Lung (tissue), 12 donors: Measurements from ENCODE around the gene MSLN. TPM values are rescaled to one million over a fixed set of nuclear protein-coding genes. Genes with fewer than 3 reads are reported as not detected.
A peak's percentile ranks its signal among the peaks of the same experiment; 100 is the strongest.
"Not testable (repeated sequence)": the region's sequence is repeated elsewhere in the genome, so short reads cannot be mapped to it uniquely, and the experiment has no call there.

Experiments used
- ATAC-seq: fragments of 200-7000 bp; cut with Tn5 transposase; one replicate; pipeline ENCODE4 v1.9.1; 2020; ENCODE audit warnings: moderate number of reproducible peaks; ENCODE audit not compliant: insufficient read depth, low FRiP score
- DNase-seq, 3 donors: peaks; one replicate each; pipeline ENCODE4 v3.0.0-alpha.2; 2013 to 2017
- H3K27ac ChIP-seq, 2 donors: one replicate each; pipeline ENCODE4 v1.5.1; 2013; ENCODE audit warnings: mild to moderate bottlenecking in 2 of 2, moderate library complexity in 2 of 2, control low read depth in 1 of 2, inconsistent platforms in 1 of 2, low read depth in 1 of 2, low read length in 1 of 2
- H3K27me3 ChIP-seq, 3 donors: one replicate each; pipeline ENCODE4 v1.5.1; 2013; ENCODE audit warnings: low read length in 2 of 3; ENCODE audit not compliant: control insufficient read depth in 3 of 3, insufficient read depth in 3 of 3
- H3K36me3 ChIP-seq, 4 donors: one replicate each; pipeline ENCODE4 v1.5.1; 2013; ENCODE audit warnings: low read length in 4 of 4, mild to moderate bottlenecking in 1 of 4, moderate library complexity in 1 of 4; ENCODE audit not compliant: control insufficient read depth in 4 of 4, insufficient read depth in 4 of 4
- H3K4me1 ChIP-seq, 5 donors: one replicate each; pipeline ENCODE4 v1.5.1; 2013; ENCODE audit warnings: low read length in 5 of 5, mild to moderate bottlenecking in 2 of 5, moderate library complexity in 1 of 5; ENCODE audit not compliant: control insufficient read depth in 5 of 5, insufficient read depth in 5 of 5
- H3K4me3 ChIP-seq: one replicate; pipeline ENCODE4 v1.5.1; 2013; ENCODE audit warnings: mild to moderate bottlenecking, control low read depth, moderate library complexity
- H3K9ac ChIP-seq, 2 donors: one replicate each; pipeline ENCODE4 v1.5.1; 2013; ENCODE audit warnings: low read length in 2 of 2, control low read depth in 1 of 2; ENCODE audit not compliant: insufficient read depth in 1 of 2
- H3K9me3 ChIP-seq, 4 donors: one replicate each; pipeline ENCODE4 v1.5.1; 2013; ENCODE audit warnings: low read length in 3 of 4, mild to moderate bottlenecking in 1 of 4, moderate library complexity in 1 of 4; ENCODE audit not compliant: control insufficient read depth in 4 of 4, insufficient read depth in 3 of 4
- CTCF ChIP-seq: IDR thresholded peaks from 2 replicates; pipeline ENCODE4 v1.5.1; 2012; ENCODE audit warnings: mild to moderate bottlenecking; ENCODE audit errors: control extremely low read depth, extremely low read depth
- WGBS, 2 donors: extraction: QIAGEN DNeasy Blood & Tissue Kit; methylation state at CpG; one replicate each; pipeline ENCODE4 v1.1.7; 2013; 5-methylcytosine and 5-hydroxymethylcytosine counted together
- polyA plus RNA-seq, 2 donors: library from polyadenylated mRNA; stranded (reverse); fragments of 200-250 nt; gene quantifications; one replicate each; pipeline ENCODE4 v1.2.1, GENCODE V29; 2013
- total RNA-seq, 2 donors: library from RNA; depleted of rRNA in 1 of 2; stranded (reverse); fragments of >200 nt in 1 of 2; gene quantifications; one replicate each; pipeline ENCODE4 v1.2.1, GENCODE V29; 2014 to 2021
- donor health status: control.
- donor health status: control.
- donor health status: Bipolar disorder and iron deficiency.
- donor health status: healthy.
- donor health status: DM: yes; HTN: yes; CAD: no.

MSLN gene
- total and polyA plus RNA-seq, 4 donors: 98.8 to 155 (median 120) TPM

GRCh38 chr16:740764-741505, 19.6 kb upstream of the MSLN start, which contains the start of gene CIAO3:
TSS of gene CIAO3 (minus strand) at chr16:740997. CDS start at chr16:740985, 12 bp downstream.
- peak; percentile 86 to 93 (median 91) for DNase-seq
- peaks cover 0 to 16% (median 5%) of the 10 kb centered on the region in 4 donors for H3K36me3 ChIP-seq
- peak within 1 kb of the TSS; percentile 32 to 68 for H3K27ac ChIP-seq
- peak; percentile 91 for ATAC-seq
- WGBS, 2 donors: 1% methylated on average over 79 of the region's 79 CpGs
- H3K4me3 ChIP-seq: peak within 1 kb of the TSS; percentile 92
- H3K9ac ChIP-seq: peak within 1 kb of the TSS in 1 of 2 donors; percentile 63
- peak; percentile 79 for TF ChIP-seq CTCF
- no peaks in the 10 kb centered on the region for H3K9me3 ChIP-seq
- peaks cover 0 to 13% (median 5%) of the 10 kb centered on the region in 5 donors for H3K4me1 ChIP-seq
- H3K27me3 ChIP-seq: no peaks in the 10 kb centered on the region

- Histone ChIP-seq H3K4me3 (no peak overlapping the region), H3K27me3 (no peaks in the 10 kb centered on the region), H3K4me1 (peaks cover 0 to 13% (median 5%) of the 10 kb centered on the region in 5 donors), H3K36me3 (peaks cover 0 to 9% (median 3%) of the 10 kb centered on the region in 4 donors), H3K9me3 (no peaks in the 10 kb centered on the region), H3K27ac (no peak overlapping the region), H3K9ac (no peak overlapping the region)
- 91 to 95% methylated on average over 15 of the region's 15 CpGs for WGBS, 2 donors
- DNase-seq (no peak), ATAC-seq (no peak)
- TF ChIP-seq CTCF: no peak
Observed at GRCh38 chr16:741986-742629, 18.4 kb upstream of the MSLN start.

GRCh38 chr16:742894-743293, 17.6 kb upstream of the MSLN start:
- not testable (repeated sequence) for H3K27ac ChIP-seq, ATAC-seq, H3K27me3 ChIP-seq, DNase-seq, H3K4me3 ChIP-seq, H3K9me3 ChIP-seq, H3K36me3 ChIP-seq, H3K9ac ChIP-seq
- H3K4me1 ChIP-seq: peaks cover 0 to 13% (median 5%) of the 10 kb centered on the region in 5 donors
- WGBS, 2 donors: 83 to 90% methylated on average over 14 of the region's 14 CpGs

- Histone ChIP-seq H3K9ac (no peak overlapping the region), H3K27ac (no peak overlapping the region), H3K36me3 (peaks cover 0 to 2% (median 0%) of the 10 kb centered on the region in 4 donors), H3K4me3 (no peak overlapping the region), H3K9me3 (no peaks in the 10 kb centered on the region), H3K4me1 (peaks cover 0 to 13% (median 5%) of the 10 kb centered on the region in 5 donors), H3K27me3 (no peaks in the 10 kb centered on the region)
- no peak for TF ChIP-seq CTCF
- DNase-seq (no peak), ATAC-seq (no peak)
- 80 to 82% methylated on average over 21 of the region's 21 CpGs for WGBS, 2 donors
Observed at GRCh38 chr16:743794-744500, 16.6 kb upstream of the MSLN start.
